ENCODE measurements around the gene STRA6.

DNA sequence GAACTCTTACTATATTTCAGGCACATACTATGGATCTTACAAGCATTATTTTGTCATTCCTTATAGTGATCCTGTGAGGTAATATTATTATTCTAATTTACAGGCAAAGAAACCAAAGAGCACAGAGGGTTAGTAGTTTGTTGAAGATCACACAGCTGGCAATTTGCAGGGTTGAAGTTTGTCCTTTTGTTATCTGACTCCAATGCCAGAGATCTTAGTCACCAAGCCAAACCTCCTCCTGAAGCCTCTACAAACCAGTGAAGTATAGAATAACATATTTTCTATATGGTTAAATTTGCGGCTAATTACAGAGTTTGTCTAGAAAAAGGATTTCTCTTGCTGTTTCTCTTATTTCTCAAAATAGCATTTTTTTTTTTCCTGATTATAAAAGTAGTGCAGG lies 61.0 kb downstream of the STRA6 start:
- TF ChIP-seq, protein P1, sequence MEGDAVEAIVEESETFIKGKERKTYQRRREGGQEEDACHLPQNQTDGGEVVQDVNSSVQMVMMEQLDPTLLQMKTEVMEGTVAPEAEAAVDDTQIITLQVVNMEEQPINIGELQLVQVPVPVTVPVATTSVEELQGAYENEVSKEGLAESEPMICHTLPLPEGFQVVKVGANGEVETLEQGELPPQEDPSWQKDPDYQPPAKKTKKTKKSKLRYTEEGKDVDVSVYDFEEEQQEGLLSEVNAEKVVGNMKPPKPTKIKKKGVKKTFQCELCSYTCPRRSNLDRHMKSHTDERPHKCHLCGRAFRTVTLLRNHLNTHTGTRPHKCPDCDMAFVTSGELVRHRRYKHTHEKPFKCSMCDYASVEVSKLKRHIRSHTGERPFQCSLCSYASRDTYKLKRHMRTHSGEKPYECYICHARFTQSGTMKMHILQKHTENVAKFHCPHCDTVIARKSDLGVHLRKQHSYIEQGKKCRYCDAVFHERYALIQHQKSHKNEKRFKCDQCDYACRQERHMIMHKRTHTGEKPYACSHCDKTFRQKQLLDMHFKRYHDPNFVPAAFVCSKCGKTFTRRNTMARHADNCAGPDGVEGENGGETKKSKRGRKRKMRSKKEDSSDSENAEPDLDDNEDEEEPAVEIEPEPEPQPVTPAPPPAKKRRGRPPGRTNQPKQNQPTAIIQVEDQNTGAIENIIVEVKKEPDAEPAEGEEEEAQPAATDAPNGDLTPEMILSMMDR (IDR thresholded peaks at IDR 0.05) = no peak
- TF ChIP-seq EZH2 (IDR thresholded peaks at IDR 0.05; ENCODE audit: borderline replicate concordance, insufficient read depth, low read depth, low read length, poor library complexity, severe bottlenecking) = no peak
